ENCODE results near the gene CD27.

GRCh38 chr12:6494258-6494743 is 49.5 kb downstream of the CD27 start:
- no peak for TF ChIP-seq POLR2AphosphoS5 (IDR thresholded peaks at IDR 0.05; ENCODE audit: low read depth, low read length)
- no peak for TF ChIP-seq NFIC (IDR thresholded peaks at IDR 0.05; ENCODE audit: borderline replicate concordance)
- TF ChIP-seq CTCF (IDR thresholded peaks at IDR 0.05), result peak; percentile 18
- TF ChIP-seq SIN3A (IDR thresholded peaks at IDR 0.05; ENCODE audit: borderline replicate concordance, low read depth, low read length), result no peak
- TF ChIP-seq ELF1 (IDR thresholded peaks at IDR 0.05), result no peak
- TF ChIP-seq CHD2 (IDR thresholded peaks at IDR 0.05; ENCODE audit: low read length, partially characterized antibody), result no peak
- TF ChIP-seq RXRA (IDR thresholded peaks at IDR 0.05; ENCODE audit: borderline replicate concordance, low read depth), result no peak
- no peak for TF ChIP-seq MEF2A (IDR thresholded peaks at IDR 0.05; ENCODE audit: borderline replicate concordance, low read depth)
- TF ChIP-seq SMC3 (IDR thresholded peaks at IDR 0.05; ENCODE audit: low read depth, low read length), result no peak
- TF ChIP-seq JUND (IDR thresholded peaks at IDR 0.05), result no peak
- TF ChIP-seq MAX (IDR thresholded peaks at IDR 0.05; ENCODE audit: low read depth), result no peak
- no peak for TF ChIP-seq RAD21 (IDR thresholded peaks at IDR 0.05; ENCODE audit: low read length)
- no peak for TF ChIP-seq FOXJ3 (CRISPR knock-in tag; IDR thresholded peaks at IDR 0.05)
- TF ChIP-seq RCOR1 (IDR thresholded peaks at IDR 0.05; ENCODE audit: low read length), result no peak

Measured in SK-N-SH (cell line).